ENCODE results near the gene ATP5F1D. TPM values are rescaled to one million over a fixed set of nuclear protein-coding genes. Genes with fewer than 3 reads are reported as not detected.

The ATP5F1D gene
- total and polyA plus RNA-seq, 12 donors = 15.6 to 1,534 (median 229) TPM

- DNase-seq = no peak
- H3K27me3 ChIP-seq = peaks cover 53% of the 10 kb centered on the region
- WGBS, 4 donors = 38 to 66% (median 57%) methylated on average over 12 to 25 of the region's 25 CpGs
- TF ChIP-seq CTCF (IDR thresholded peaks at IDR 0.05) = no peak
- no peak for TF ChIP-seq POLR2A (IDR thresholded peaks at IDR 0.05)
- H3K4me1 ChIP-seq (replicated peaks in 1 of 2) = peaks cover 0 to 3% of the 10 kb centered on the region in 2 donors
- H3K9me3 ChIP-seq (replicated peaks in 1 of 3) = no peaks in the 10 kb centered on the region
- H3K4me3 ChIP-seq = no peak overlapping the region
- H3K27ac ChIP-seq = no peak overlapping the region
- intact Hi-C loops (cut with DNase I) = no loop called here
- H3K36me3 ChIP-seq (replicated peaks in 1 of 2) = no peaks in the 10 kb centered on the region
Measured at GRCh38 chr19:1291761-1292418, 50.3 kb downstream of the ATP5F1D start.

- no peak for DNase-seq
- Histone ChIP-seq H3K36me3 (replicated peaks in 1 of 2) (no peaks in the 10 kb centered on the region), H3K9me3 (replicated peaks in 1 of 3) (no peaks in the 10 kb centered on the region), H3K27ac (no peak overlapping the region), H3K4me3 (no peak overlapping the region), H3K27me3 (peaks cover 46% of the 10 kb centered on the region), H3K4me1 (replicated peaks in 1 of 2) (peaks cover 0 to 3% of the 10 kb centered on the region in 2 donors)
- no peak for TF ChIP-seq POLR2A (IDR thresholded peaks at IDR 0.05)
- no peak for TF ChIP-seq CTCF (IDR thresholded peaks at IDR 0.05)
- intact Hi-C loops (cut with DNase I) = no loop called here
- 74 to 89% (median 82%) methylated on average over 12 to 17 of the region's 17 CpGs for WGBS, 4 donors
Measured at GRCh38 chr19:1292419-1293151, 51.0 kb downstream of the ATP5F1D start.

DNA sequence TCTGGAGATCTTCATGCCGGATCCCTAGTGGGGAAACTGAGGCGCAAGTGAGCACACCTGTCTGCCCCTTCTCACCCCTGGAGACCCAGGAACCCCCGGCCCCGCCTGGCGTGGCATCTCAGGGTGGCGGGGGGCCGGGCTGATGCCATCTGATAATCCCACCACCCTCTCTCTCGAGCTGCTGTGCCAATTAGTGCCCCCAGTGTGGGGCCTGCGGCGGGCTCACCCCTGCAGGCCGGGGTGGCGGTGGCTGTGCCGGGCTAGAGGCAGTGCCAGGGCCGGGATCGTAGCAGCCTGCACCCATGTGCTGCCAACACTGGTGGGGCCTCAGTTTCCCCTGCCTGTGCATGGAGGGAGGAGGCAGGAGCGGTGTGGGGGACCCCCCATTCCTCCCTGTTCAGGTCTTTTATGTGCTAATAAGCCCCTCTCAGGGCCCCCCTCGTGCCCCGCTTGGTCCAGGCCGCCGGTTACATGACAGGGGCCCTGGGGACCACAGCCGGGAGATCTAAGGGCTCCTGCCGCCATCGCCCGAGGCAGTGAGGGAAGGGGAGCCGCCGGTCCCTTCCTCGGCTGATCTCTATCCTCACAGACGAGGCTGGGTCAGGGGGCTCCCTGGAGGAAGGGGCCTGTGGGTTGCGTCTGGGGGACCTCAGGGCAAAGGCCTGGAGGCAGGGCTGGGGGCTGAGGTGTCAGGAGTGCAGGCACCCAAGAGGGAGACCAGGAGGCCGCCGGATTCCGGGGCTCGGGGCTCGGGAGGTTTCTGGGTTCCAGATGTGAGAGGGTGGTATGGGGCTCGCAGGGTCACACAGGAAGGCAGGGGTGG, 52.4 kb downstream of the ATP5F1D start:
- H3K4me3 ChIP-seq = no peak overlapping the region
- DNase-seq = no peak
- TF ChIP-seq CTCF (IDR thresholded peaks at IDR 0.05) (no peak), POLR2A (IDR thresholded peaks at IDR 0.05) (no peak)
- H3K36me3 ChIP-seq (replicated peaks in 1 of 2) = no peaks in the 10 kb centered on the region
- peaks cover 33% of the 10 kb centered on the region for H3K27me3 ChIP-seq
- intact Hi-C loops (cut with DNase I) = no loop called here
- no peak overlapping the region for H3K27ac ChIP-seq
- peaks cover 0 to 3% of the 10 kb centered on the region in 2 donors for H3K4me1 ChIP-seq (replicated peaks in 1 of 2)
- H3K9me3 ChIP-seq (replicated peaks in 1 of 3) = no peaks in the 10 kb centered on the region
- 62 to 83% (median 79%) methylated on average over 7 to 35 of the region's 35 CpGs for WGBS, 4 donors

Other genes starting within 250 kb of the ATP5F1D start
- under 1 TPM in 3 of 9 donors, not detected in 6; 0.08 to 0.18 (median 0.14) TPM for gene GRIN3B, start 241.3 kb upstream of the ATP5F1D start, total RNA-seq
- under 1 TPM in 1 of 3 donors, not detected in 2; 0.24 TPM for gene GRIN3B, start 241.3 kb upstream of the ATP5F1D start, polyA plus RNA-seq
- 100 to 1,000 TPM in 8 of 9 donors, 10 to 100 TPM in 1; 94.1 to 308 (median 182) TPM for gene TMEM259, start 220.6 kb upstream of the ATP5F1D start, total RNA-seq
- 100 to 1,000 TPM in 2 of 3 donors, 10 to 100 TPM in 1; 79.4 to 743 (median 370) TPM for gene TMEM259, start 220.6 kb upstream of the ATP5F1D start, polyA plus RNA-seq
- not detected for gene RNU6-2, start 220.2 kb upstream of the ATP5F1D start, total RNA-seq
- gene RNU6-2, start 220.2 kb upstream of the ATP5F1D start, polyA plus RNA-seq = not detected
- 10 to 100 TPM in 8 of 9 donors, 1 to 10 TPM in 1; 6.9 to 64.9 (median 42.3) TPM for gene CNN2, start 215.1 kb upstream of the ATP5F1D start, total RNA-seq
- 10 to 100 TPM; 11.2 to 60.8 (median 52.5) TPM for gene CNN2, start 215.1 kb upstream of the ATP5F1D start, polyA plus RNA-seq
- 10 to 100 TPM in 7 of 9 donors, 1 to 10 TPM in 2; 4.0 to 23.2 (median 17.5) TPM for gene ABCA7, start 201.6 kb upstream of the ATP5F1D start, total RNA-seq
- gene ABCA7, start 201.6 kb upstream of the ATP5F1D start, polyA plus RNA-seq = 100 to 1,000 TPM in 1 of 3 donors, 10 to 100 TPM in 1, 1 to 10 TPM in 1; 2.1 to 109 (median 28.7) TPM
- gene ARHGAP45, start 174.6 kb upstream of the ATP5F1D start, total RNA-seq = 10 to 100 TPM in 8 of 9 donors, 1 to 10 TPM in 1; 4.9 to 74.3 (median 31.5) TPM
- gene ARHGAP45, start 174.6 kb upstream of the ATP5F1D start, polyA plus RNA-seq = 10 to 100 TPM in 2 of 3 donors, 1 to 10 TPM in 1; 1.6 to 75.4 (median 30.2) TPM
- 100 to 1,000 TPM in 7 of 9 donors, 10 to 100 TPM in 2; 84.1 to 231 (median 164) TPM for gene POLR2E, start 146.4 kb upstream of the ATP5F1D start, total RNA-seq
- 100 to 1,000 TPM in 2 of 3 donors, 10 to 100 TPM in 1; 74.7 to 132 (median 109) TPM for gene POLR2E, start 146.4 kb upstream of the ATP5F1D start, polyA plus RNA-seq
- gene GPX4, start 137.8 kb upstream of the ATP5F1D start, total RNA-seq = 1,000 to 10,000 TPM in 1 of 9 donors, 100 to 1,000 TPM in 8; 332 to 1,424 (median 653) TPM
- 1,000 to 10,000 TPM in 2 of 3 donors, 100 to 1,000 TPM in 1; 420 to 1,267 (median 1,035) TPM for gene GPX4, start 137.8 kb upstream of the ATP5F1D start, polyA plus RNA-seq
- 100 to 1,000 TPM in 3 of 9 donors, 10 to 100 TPM in 6; 14.4 to 176 (median 65.2) TPM for gene SBNO2, start 67.5 kb upstream of the ATP5F1D start, total RNA-seq
- gene SBNO2, start 67.5 kb upstream of the ATP5F1D start, polyA plus RNA-seq = 100 to 1,000 TPM in 1 of 3 donors, 10 to 100 TPM in 2; 13.6 to 118 (median 84.2) TPM
- 100 to 1,000 TPM in 3 of 9 donors, 10 to 100 TPM in 6; 53.5 to 117 (median 93.2) TPM for gene STK11, start 36.0 kb upstream of the ATP5F1D start, total RNA-seq
- gene STK11, start 36.0 kb upstream of the ATP5F1D start, polyA plus RNA-seq = 100 to 1,000 TPM in 1 of 3 donors, 10 to 100 TPM in 2; 37.8 to 148 (median 94.5) TPM
- gene CBARP, start 3.7 kb upstream of the ATP5F1D start, total RNA-seq = 1 to 10 TPM in 6 of 9 donors, under 1 TPM in 1, not detected in 2; 0.67 to 5.0 (median 1.8) TPM
- gene CBARP, start 3.7 kb upstream of the ATP5F1D start, polyA plus RNA-seq = 1 to 10 TPM in 2 of 3 donors, under 1 TPM in 1; 0.09 to 9.3 (median 2.2) TPM
- gene MIDN, start 6.8 kb downstream of the ATP5F1D start, total RNA-seq = 100 to 1,000 TPM in 5 of 9 donors, 10 to 100 TPM in 3, 1 to 10 TPM in 1; 8.6 to 189 (median 112) TPM
- 10 to 100 TPM; 15.5 to 73.0 (median 46.8) TPM for gene MIDN, start 6.8 kb downstream of the ATP5F1D start, polyA plus RNA-seq
- gene CIRBP, start 27.6 kb downstream of the ATP5F1D start, total RNA-seq = 1,000 to 10,000 TPM in 1 of 9 donors, 100 to 1,000 TPM in 8; 317 to 1,164 (median 674) TPM
- 100 to 1,000 TPM; 360 to 990 (median 737) TPM for gene CIRBP, start 27.6 kb downstream of the ATP5F1D start, polyA plus RNA-seq
- 100 to 1,000 TPM in 3 of 9 donors, 10 to 100 TPM in 6; 48.4 to 279 (median 85.0) TPM for gene FAM174C, start 33.8 kb downstream of the ATP5F1D start, total RNA-seq
- gene FAM174C, start 33.8 kb downstream of the ATP5F1D start, polyA plus RNA-seq = 100 to 1,000 TPM in 2 of 3 donors, 1 to 10 TPM in 1; 3.8 to 139 (median 123) TPM
- gene EFNA2, start 44.1 kb downstream of the ATP5F1D start, total RNA-seq = under 1 TPM in 1 of 9 donors, not detected in 8; 0.11 TPM
- gene EFNA2, start 44.1 kb downstream of the ATP5F1D start, polyA plus RNA-seq = not detected
- gene NDUFS7, start 142.2 kb downstream of the ATP5F1D start, total RNA-seq = 100 to 1,000 TPM; 102 to 286 (median 150) TPM
- 100 to 1,000 TPM in 2 of 3 donors, 1 to 10 TPM in 1; 4.7 to 267 (median 134) TPM for gene NDUFS7, start 142.2 kb downstream of the ATP5F1D start, polyA plus RNA-seq
- 10 to 100 TPM; 14.8 to 96.9 (median 30.7) TPM for gene GAMT, start 159.8 kb downstream of the ATP5F1D start, total RNA-seq
- gene GAMT, start 159.8 kb downstream of the ATP5F1D start, polyA plus RNA-seq = 10 to 100 TPM in 2 of 3 donors, 1 to 10 TPM in 1; 7.4 to 84.5 (median 74.2) TPM
- gene DAZAP1, start 165.8 kb downstream of the ATP5F1D start, total RNA-seq = 10 to 100 TPM; 11.5 to 87.5 (median 41.4) TPM
- 100 to 1,000 TPM in 1 of 3 donors, 10 to 100 TPM in 2; 60.0 to 117 (median 77.5) TPM for gene DAZAP1, start 165.8 kb downstream of the ATP5F1D start, polyA plus RNA-seq
- 1,000 to 10,000 TPM in 6 of 9 donors, 100 to 1,000 TPM in 3; 780 to 3,934 (median 1,471) TPM for gene RPS15, start 196.6 kb downstream of the ATP5F1D start, total RNA-seq
- 1,000 to 10,000 TPM in 2 of 3 donors, 100 to 1,000 TPM in 1; 471 to 4,071 (median 2,224) TPM for gene RPS15, start 196.6 kb downstream of the ATP5F1D start, polyA plus RNA-seq
- gene APC2, start 208.4 kb downstream of the ATP5F1D start, total RNA-seq = 1 to 10 TPM in 3 of 9 donors, under 1 TPM in 6; 0.06 to 6.9 (median 0.35) TPM
- 10 to 100 TPM in 1 of 3 donors, under 1 TPM in 2; 0.71 to 12.9 (median 0.82) TPM for gene APC2, start 208.4 kb downstream of the ATP5F1D start, polyA plus RNA-seq
- 10 to 100 TPM; 26.9 to 60.4 (median 35.6) TPM for gene C19orf25, start 237.5 kb downstream of the ATP5F1D start, total RNA-seq
- 10 to 100 TPM in 2 of 3 donors, 1 to 10 TPM in 1; 6.0 to 55.7 (median 33.4) TPM for gene C19orf25, start 237.5 kb downstream of the ATP5F1D start, polyA plus RNA-seq
- 10 to 100 TPM in 2 of 9 donors, 1 to 10 TPM in 7; 1.2 to 13.1 (median 4.4) TPM for gene PCSK4, start 248.6 kb downstream of the ATP5F1D start, total RNA-seq
- gene PCSK4, start 248.6 kb downstream of the ATP5F1D start, polyA plus RNA-seq = 10 to 100 TPM in 2 of 3 donors, 1 to 10 TPM in 1; 1.3 to 29.7 (median 13.7) TPM
- gene REEP6, start 249.4 kb downstream of the ATP5F1D start, total RNA-seq = 100 to 1,000 TPM in 5 of 9 donors, 10 to 100 TPM in 4; 44.5 to 189 (median 110) TPM
- gene REEP6, start 249.4 kb downstream of the ATP5F1D start, polyA plus RNA-seq = 100 to 1,000 TPM in 2 of 3 donors, 10 to 100 TPM in 1; 16.5 to 205 (median 120) TPM

All from adrenal gland (tissue), 12 donors.